Measurements from ENCODE around the gene NMD3.
"Not testable (repeated sequence)": the region's sequence is repeated elsewhere in the genome, so short reads cannot be mapped to it uniquely, and the experiment has no call there.

NMD3 gene

DNA sequence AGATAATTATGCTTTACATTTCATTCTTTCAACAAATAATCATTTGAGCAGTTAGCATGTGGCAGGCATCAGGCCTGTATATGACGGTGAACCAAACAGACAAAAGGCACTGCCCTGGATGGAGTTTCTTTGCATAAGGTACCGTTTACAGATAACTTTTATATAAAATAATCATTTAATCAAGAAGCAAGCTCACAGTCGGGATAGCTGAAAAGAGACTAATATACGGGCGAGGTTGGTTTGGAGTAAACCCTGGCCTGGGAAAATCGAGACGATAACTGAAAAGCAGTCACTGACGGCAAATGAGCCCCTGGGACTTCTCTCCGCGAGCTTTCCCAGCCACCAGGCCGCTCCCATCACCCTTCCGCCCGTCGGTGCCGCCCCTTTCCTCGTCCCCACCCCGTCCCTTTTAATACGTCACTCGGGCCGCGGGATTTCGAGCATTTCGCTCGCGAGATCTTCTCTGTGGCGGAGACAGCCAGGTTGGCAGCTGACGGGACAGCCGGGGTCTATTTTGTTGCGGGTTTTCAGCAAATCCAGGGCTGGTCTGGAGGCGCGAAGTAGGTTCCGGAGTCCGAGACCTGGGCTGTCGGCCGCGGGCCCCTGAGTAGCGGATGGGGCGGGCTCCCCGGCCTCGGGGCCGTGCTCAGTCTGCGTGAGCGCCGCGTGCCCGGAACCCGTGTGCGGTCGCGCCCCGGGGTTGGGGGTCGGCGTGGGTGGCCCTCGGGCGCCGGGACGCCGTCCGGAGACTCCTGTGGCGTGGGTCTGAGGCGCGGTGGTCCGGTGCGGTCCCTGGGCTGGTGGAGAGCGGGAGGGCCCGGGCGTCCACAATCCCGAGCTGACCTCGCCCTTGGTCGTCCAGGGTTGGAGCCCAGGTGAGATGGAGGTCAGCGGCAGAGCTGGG lies at the start of gene NMD3:
Gene NMD3 (plus strand): TSS at position 462 of the 904 bp plus-strand sequence. CDS start 703 bp downstream, outside the sequence.
- peak; percentile 88 to 99 for DNase-seq

DNA sequence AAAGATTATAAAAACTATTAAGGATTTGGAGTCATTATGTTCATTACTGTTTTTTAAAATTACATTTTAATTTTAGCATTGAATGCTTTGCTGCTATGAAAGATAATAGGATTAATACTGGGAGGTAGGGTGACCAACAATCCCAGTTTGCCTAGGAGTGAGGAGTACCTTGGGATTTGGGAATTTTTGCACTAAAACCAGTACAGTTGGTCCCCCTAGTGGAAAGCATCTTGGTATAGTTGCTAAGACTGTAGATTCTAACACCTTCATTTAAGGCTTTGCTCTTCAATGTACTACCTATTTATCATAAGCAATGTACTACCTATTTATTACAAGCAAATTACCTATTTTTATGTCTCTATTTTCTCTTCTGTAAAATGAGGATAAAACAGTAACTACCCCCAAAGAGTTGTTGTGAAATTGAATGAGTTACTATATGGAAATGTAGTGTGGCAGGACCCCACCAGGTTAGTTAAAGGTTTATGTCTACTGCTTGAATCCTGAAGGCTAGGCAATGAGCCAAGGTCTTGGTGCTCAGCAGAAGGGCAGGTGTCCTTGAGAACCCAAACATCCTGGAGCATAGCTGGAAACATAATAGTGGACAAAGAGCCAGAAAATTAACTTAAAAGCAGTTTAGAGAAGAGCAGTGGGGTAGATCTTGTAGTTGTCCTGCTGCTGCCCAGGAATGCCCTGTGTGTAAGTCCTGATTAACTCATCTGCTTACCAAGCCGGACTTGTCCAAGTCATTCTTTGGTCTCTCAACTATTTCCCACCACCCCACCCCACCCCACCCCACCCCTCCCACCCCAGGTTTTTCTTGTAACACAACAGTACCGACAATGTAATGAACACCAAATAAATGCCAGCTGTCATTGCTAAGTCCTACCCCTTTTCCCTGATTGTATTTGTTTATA lies 49.2 kb upstream of the NMD3 start:
- no peak for DNase-seq

DNA sequence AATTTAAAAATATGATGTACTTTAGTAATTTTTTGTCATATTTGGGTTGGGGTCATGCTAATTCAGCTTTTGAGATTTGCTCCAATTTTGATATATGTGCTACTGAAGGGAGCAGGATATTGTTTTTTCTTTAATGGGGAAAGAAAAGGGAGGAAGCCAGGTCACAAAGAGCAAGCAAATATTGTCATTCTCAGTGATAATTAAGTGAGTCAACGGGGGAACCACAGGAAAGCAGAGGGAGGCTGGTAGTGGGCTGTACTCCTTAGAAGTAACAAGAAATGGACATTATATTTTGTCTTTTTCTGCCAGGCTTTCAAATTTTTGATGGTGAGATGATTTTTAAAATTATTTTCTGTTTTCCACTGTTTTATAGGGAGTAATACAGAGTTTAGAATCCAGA lies 45.6 kb upstream of the NMD3 start:
- DNase-seq: no peak

DNA sequence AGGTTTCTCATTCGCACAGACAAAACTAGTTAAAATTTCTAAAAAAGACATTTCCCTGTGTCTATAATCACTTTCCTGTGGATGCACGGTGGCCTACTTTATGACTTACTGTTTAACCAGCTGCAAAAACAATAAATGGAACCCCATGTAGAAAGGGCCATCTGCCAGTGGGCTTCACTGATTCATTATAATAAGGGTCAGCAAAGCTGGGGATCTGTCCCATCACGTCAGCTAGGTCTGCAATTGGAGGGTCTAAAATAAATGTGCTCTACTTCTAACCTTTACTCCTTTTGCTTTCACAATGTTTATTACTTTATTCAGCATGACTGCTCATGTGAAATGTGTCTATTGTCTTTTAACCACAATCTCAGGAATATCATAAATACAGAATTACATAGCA lies 43.1 kb upstream of the NMD3 start:
- DNase-seq: no peak

DNA sequence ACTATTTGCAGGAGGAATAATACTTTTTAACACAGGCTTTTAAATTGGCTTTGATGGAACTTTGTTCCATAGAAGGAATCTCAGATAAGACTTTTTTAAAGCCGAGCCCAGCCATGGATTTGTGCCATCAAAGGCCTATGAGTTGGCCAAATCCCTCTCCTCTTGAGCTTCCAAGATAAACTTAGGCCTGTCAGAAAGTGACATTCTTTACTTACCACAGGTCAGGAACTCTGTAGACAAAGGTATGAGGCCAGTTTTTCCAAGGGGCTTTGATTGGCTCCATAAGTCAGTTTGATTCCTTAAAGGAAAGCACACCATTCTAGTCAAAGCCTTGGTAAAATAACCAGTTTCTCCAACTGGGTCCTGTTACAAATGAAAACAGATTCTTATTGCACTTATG lies 39.7 kb upstream of the NMD3 start:
- DNase-seq: not testable (repeated sequence)

DNA sequence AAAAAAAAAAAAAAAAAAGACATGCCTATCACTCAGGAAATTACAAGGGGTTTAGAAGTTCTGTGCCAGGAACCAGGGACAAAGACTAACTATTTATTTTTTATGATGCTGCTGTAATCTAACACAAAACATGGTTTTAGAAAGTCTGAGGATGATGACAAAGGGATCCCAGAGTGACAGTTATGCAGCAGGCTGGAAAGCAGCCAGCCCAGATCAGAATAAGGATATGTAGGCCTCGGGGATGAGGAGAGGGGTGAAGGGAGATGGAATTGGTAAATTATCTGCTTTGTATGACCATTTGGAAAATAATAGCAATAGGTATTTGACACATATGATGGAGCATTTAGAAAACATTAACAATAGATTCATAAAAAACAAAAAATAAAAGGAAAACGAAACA lies 34.1 kb upstream of the NMD3 start:
- DNase-seq: no peak

DNA sequence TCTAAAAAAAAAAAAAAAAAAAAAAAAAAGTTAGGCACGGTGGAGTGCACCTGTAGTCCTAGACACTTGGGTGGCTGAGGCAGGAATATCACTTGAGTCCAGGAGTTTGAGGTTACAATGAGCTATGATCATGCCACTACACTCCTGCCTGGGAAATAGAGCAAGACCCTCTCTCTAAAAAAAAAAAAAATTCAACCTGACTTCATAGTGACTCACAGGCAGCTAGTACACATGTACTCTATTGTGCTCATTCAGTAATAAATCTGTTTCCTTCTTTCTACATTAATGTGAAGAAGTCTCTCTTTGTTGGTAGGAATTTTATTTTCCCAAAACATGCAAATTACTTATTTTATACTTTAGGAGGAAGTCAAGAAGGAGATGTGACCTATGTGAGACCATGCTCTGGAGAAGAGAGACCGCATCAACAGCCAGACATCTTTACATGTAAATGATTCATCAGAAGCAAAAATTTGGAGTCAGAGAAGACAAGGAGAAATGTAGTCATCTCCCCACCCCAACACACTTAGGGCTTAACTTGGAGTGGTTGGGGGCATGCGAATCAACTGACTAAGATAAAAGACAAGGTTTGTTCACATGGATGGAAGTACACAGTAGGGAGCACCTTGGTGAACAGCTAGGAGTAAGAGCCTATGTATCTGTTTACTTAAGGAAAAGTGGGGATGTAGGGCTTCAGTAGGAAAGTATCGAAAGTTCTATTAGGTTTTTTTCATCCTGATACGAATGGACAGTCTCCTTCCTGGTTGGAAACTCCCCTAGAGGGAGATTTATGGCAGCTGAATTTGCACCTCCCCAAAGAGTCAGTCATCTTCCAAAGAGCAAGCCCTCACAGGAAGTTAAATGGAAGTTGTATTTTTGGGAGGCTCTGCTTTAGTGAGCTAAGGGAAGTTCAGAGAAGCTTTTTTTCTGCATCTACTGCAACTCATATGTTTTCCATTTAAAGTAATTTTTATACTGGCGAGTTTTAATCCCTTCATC lies 23.0 kb upstream of the NMD3 start:
- DNase-seq: peak; percentile 7 to 12

DNA sequence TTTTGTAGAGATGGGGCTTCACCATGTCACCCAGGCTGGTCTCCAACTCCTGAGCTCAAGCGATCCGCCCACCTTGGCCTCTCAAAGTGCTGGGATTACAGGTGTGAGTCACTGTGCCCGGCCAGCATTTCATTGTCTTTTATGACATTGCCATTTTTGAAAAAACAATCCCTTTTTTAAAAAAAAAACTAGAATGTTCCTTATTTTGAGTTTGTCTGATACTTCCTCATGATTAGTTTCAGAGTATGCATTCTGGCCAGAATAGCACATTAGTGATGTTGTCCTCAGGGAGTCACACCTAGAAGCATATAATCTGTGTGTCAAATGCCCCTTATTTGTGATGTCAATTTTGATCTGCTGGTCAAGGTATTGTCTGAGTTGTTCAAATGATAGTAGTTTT lies 21.2 kb upstream of the NMD3 start:
- DNase-seq: peak; percentile 7 to 18

DNA sequence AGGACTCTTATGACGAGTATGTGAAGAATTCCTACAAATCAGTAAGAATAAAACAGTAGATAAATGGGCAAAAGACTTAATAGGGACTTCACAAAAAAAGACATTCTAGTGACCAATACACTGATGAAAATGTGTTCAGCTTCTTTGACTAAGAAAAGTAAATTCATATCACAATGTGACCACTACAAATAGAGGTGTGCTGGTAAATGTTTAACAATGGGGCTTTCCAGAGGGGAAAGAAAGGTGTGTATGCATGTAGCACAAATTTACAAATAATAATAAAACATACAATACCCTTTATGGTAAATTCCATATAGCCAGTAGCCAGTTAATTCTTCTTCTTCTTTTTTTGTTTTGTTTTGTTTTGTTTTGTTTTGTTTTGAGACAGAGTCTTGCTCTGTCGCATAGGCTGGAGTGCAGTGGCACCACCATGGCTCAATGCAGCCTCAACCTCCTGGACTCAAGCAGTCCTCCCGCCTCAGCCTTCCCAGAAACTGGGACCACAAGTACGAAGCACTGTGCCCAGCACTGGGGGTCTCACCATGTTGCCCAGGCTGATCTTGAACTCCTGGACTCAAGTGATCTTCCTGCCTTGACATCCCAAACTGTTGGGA lies 17.5 kb upstream of the NMD3 start:
- DNase-seq: no peak

DNA sequence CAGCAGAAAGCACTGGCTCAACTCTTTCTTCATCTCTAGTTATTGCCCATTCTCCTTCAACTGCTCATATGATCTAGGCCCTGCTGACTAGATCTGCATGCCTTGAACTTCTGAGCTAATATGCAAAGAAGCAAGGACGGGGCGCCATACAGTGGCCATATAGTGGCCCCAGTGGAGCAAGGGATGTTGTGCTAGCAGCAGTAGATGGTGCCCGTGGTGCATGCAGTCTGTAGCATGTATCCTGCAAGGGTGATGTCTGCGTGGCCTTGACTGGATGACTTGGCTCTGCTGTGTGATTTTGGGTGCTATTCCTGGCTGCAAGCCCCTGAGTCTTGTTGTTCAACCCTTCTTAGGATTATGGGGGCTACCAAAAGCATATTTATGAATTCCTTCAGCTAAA lies 12.2 kb upstream of the NMD3 start:
- no peak for DNase-seq

DNA sequence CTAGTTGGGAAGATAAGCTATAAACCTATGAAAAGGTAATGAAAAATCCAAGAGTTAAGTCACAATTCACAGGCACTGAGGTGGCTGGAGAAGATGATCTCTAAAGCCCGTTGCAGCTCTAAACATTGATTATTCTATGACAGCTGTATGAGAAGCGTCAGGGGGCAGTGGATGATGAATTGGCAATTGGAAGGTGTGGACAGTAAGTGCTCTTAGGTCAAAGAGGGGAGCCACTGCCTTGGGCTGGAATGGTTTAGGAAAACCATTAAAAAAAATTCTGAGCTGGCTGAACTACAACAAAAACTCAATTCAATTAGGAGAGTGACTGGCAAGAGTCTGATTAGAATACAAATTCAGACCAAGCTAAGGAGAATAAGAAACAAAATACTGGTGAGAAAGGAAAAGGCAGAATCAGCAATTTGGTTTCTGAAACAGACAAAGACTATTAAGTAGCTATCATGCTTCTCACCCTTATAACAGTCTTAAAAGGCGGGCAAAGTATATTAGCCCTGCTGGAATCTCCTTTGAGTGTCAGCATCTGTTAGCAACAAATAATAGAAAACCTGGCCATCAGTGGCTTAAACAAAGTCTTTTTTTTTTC lies 8.8 kb upstream of the NMD3 start:
- no peak for DNase-seq

DNA sequence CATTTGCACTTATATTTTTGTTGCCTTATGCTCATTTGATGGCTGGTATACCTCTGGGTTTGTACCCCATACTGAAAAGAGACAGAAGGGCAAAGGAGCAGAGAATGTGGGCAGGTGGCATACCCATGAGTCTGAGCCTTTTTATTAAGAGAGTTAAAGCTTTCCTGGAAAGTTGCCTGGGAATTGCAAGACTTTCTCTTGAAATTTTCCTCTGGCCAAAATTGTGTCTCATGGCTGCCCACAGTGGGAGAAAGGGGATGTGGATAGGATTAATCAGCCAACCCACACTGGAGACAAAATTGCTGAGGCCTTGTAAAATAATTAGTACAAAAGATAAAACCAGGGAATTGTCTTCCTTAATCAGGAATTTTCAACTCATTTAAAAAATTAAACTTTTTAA lies 8.2 kb upstream of the NMD3 start:
- peak; percentile 17 to 21 for DNase-seq

DNA sequence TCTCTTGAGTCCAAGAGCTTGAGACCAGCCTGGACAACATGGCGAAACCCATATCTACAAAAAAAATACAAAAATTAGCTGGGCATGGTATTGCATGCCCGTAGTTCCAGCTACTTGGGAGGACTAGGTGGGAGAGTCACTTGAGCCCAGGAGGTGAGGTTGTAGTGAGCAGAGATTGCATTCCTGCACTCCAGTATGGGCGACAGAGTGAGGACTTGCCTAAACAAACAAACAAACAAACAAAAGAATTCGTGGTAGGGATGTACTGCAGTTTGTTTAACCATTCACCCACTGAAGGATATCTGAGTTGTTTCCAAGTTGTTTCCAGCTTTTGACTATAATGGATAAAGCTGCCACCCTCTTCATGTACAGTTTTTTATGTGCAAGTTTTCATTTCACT lies 7.5 kb upstream of the NMD3 start:
- DNase-seq: no peak

DNA sequence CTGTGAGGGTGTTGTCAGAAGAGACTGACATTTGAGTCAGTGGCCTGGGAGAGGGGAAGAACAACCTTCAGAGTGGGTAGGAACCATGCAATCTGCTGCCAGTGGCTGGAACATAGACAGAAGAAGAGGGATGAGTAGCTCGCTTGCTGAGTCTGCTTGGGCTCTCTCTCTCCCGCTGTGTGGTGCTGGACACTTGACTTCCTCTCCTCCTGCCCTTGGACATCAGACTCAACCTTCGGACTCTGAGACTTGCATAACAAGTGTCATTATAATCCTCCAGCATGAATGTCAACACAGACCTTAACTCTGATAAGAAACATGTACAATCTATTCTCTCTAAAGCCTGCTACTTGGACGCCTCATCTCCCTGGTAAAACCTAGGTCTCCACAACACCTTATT lies 5.9 kb upstream of the NMD3 start:
- peak; percentile 23 to 50 for DNase-seq

DNA sequence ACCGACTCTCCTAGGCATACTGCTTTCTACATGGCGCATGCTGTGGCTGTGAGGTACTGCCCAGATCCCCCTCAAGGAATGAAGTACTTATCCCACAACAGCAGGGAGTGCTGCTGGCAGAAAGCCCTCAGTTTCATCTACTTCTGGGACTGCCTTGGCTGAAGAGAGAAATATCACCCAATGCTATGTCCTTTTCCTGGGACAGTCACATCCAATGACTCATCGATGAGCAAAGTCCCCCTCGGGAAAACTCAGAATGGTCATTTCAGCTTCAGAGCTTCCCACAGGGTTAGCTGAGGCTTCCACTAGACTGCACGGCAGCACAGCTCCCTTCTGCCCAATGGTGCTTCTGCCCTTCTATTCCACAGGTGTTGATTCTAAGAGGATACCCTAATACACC lies 3.6 kb upstream of the NMD3 start:
- DNase-seq: peak; percentile 22 to 28

DNA sequence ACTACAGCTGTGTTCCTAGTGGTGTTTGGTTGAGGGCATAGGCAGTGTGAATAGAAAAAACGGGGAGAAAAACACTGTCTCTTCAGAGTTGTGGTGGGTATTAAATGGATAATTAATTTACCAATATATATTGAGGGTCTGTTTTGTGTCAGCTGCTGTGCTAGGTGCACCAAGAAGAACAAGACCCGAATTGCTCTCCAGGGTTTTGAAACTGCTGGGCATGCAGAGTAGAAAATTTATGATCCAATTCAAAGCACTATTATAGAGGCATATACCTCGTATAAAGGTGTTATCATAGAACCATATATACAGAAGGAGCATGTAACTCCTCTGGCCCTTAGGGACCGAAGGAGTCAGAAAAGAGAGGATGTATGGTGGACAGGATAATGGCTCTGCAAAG lies 1.6 kb upstream of the NMD3 start:
- no peak for DNase-seq

DNA sequence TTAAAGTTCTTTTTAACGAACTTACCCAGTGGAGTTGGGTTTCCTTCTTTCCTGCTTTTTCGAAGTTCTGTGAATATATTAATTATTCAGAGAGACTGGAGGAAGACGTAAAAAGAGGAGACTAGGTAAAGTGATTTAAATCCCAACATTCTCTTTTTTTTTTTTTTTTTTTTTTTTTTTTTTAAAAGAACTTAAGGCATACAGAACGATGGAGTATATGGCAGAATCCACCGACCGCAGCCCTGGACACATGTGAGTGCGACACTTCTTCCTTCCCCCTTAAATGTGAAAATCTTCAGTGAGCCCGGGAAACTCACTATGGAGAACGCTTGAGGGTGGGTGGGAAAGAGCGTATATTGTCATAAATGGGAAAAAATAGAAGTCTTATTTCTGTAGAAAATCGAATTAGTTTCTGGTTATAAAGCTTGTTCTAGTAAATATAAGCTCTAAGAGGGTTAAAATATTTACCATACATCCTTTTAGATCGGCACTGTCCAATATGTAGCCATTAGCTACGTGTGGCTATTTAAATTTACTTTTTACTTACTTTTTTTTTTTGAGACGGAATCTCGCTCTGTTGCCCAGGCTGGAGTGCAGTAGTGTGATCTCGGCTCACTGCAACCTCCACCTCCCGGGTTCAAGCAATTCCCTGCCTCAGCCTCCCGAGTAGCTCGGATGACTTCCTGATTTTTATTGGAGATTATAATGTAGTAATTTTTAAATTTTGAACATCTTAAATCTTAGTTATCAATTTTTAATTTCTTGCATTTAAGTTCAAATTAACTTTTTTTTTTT lies 892 bp downstream of the NMD3 start:
- peak; percentile 48 to 54 for DNase-seq

DNA sequence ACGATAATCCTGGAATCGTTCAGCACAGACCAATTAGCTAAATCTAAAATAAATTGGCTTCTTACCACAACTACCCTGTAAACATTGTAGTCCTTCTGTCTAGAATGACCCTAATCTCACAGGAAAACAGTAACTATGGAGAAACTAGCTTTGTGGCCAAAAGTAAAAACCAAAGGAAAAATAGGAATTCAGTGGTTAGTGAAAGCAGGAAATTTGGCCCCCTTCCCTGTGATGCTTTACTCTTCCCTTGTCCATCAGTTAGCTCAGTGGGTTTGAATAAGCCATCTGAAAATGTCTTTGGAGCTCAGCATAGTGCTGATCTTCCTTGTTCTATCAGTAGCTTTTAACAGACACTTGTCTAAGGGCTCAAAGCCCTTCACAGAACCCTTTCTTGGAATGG lies 1.6 kb downstream of the NMD3 start:
- DNase-seq: no peak

DNA sequence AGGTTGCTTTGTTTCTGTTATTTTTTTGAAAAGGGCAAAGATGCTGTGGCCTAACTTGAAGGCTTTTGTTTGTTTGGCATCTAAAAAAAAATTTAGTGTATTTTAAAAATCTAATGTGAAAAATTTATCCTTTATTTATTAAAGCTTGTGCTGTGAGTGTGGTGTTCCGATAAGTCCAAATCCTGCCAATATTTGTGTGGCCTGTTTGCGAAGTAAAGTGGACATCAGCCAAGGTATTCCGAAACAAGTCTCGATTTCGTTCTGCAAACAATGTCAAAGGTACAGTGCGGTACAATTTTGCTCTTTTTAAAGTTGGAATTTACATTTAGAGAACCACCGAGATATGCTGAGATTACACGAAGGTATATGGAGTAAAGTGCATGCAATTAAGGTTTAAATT lies 3.7 kb downstream of the NMD3 start:
- no peak for DNase-seq

DNA sequence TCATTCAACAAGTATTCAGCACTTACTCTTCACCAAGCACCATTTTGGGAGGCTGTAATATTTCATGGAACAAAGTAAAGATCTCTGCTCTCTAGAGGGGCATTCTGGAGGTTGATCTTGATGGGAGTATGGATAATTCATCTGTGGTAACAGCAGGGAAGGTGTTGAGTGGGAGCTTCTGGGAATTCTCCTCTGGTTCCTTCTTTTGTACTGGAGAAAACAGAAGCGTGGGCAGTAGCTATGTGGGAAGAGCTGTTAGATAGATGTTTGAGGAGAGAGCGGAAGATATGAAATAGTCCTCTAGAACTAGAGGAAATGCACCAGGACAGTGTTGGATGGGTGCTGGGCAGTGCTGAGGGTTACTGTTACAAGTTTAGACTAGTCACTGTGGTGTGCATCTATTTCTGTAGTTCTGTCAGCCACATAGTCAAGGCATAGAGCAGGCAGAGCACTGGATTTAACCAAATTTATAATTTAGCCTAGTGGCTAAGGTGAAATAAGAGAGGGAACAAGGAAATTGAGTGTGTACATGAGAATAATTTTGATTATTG lies 9.6 kb downstream of the NMD3 start:
- DNase-seq: peak; percentile 12 to 22
